HEK293T (cell line): ENCODE data around the gene CEP85L.

Source experiments
- ARNT ChIP-seq: fragments of 450-650 bp; IDR thresholded peaks from 2 replicates; pipeline ENCODE4 v1.6.1; 2017; ENCODE audit warnings: mild to moderate bottlenecking
- BHLHE40 ChIP-seq: fragments of 450-650 bp; IDR thresholded peaks from 2 replicates; pipeline ENCODE4 v1.6.1; 2016; ENCODE audit warnings: mild to moderate bottlenecking, moderate library complexity, borderline replicate concordance
- FOXA1 ChIP-seq: fragments of 450-650 bp; IDR thresholded peaks from 2 replicates; pipeline ENCODE4 v1.6.1; 2016; ENCODE audit warnings: mild to moderate bottlenecking
- FOXM1 ChIP-seq: fragments of 450-650 bp; IDR thresholded peaks from 2 replicates; pipeline ENCODE4 v1.6.1; 2017; ENCODE audit warnings: mild to moderate bottlenecking, borderline replicate concordance
- L3MBTL2 ChIP-seq: fragments of 450-650 bp; conservative IDR thresholded peaks from 2 replicates; pipeline ENCODE4 v1.6.1; 2016; ENCODE audit warnings: mild to moderate bottlenecking
- NFRKB ChIP-seq: fragments of 450-650 bp; IDR thresholded peaks from 2 replicates; pipeline ENCODE4 v1.6.1; 2016; ENCODE audit warnings: mild to moderate bottlenecking, moderate library complexity
- SP1 ChIP-seq: fragments of 450-650 bp; IDR thresholded peaks from 2 replicates; pipeline ENCODE4 v1.6.1; 2017
- SUZ12 ChIP-seq: fragments of 450-650 bp; IDR thresholded peaks from 2 replicates; pipeline ENCODE4 v1.6.1; 2016; ENCODE audit warnings: mild to moderate bottlenecking
- TARDBP ChIP-seq: fragments of 450-650 bp; IDR thresholded peaks from 2 replicates; pipeline ENCODE4 v1.6.1; 2016
- ZNF384 ChIP-seq: fragments of 450-650 bp; IDR thresholded peaks from 2 replicates; pipeline ENCODE4 v1.6.1; 2016
- TF ChIP-seq, protein P1 (sequence below): fragments of 450-650 bp; IDR thresholded peaks from 2 replicates; pipeline ENCODE4 v1.6.1; 2016

DNA sequence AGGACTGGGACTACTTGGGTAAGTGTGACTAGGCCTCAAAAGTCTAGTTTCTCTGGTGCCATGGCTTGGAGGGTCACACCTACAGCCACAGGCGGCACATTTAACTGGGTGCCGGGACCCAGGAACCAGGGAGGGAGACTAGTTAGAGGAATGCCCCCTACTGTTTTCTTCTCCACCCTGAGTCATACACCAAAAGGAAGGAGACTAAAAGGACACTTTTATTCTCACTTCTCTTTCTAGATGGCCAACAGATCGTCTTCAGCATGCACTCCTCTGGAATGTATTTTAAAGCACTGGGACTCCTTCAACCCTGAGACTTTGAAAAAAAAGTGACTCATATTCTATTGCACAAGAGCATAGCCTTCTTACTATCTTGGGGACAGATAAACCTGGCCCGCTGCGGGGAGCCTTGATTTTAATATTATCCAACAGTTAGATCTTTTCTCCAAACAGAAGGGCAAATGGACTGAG, 69.9 kb downstream of the CEP85L start:
- TF ChIP-seq SP1 = no peak
- no peak for TF ChIP-seq FOXA1
- no peak for TF ChIP-seq ARNT
- TF ChIP-seq SUZ12 = no peak
- TF ChIP-seq NFRKB = no peak
- no peak for TF ChIP-seq ZNF384
- TF ChIP-seq FOXM1 = no peak
- TF ChIP-seq TARDBP = no peak
- no peak for TF ChIP-seq L3MBTL2
- no peak for TF ChIP-seq BHLHE40
- TF ChIP-seq, protein P1, sequence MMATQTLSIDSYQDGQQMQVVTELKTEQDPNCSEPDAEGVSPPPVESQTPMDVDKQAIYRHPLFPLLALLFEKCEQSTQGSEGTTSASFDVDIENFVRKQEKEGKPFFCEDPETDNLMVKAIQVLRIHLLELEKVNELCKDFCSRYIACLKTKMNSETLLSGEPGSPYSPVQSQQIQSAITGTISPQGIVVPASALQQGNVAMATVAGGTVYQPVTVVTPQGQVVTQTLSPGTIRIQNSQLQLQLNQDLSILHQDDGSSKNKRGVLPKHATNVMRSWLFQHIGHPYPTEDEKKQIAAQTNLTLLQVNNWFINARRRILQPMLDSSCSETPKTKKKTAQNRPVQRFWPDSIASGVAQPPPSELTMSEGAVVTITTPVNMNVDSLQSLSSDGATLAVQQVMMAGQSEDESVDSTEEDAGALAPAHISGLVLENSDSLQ = no peak
